GM23338 (cell line): Measurements from ENCODE around the gene MEGF8. TPM values are rescaled to one million over a fixed set of nuclear protein-coding genes. Genes with fewer than 3 reads are reported as not detected.

Source experiments
- ATAC-seq: fragments of 200-7000 bp; cut with Tn5 transposase; 3 replicates; pipeline ENCODE4 v1.9.1; 2020
- DNase-seq: peaks from one replicate; pipeline ENCODE4 v3.0.0-alpha.2; 2015; ENCODE audit warnings: low spot score
- H2AFZ ChIP-seq: fragments of 200-600 bp; sonication (generic); 2 replicates; pipeline ENCODE4 v1.8.0; 2016; ENCODE audit warnings: antibody characterized with exemption, mild to moderate bottlenecking, moderate library complexity
- H3F3A ChIP-seq: fragments of 200-600 bp; sonication (generic); replicated peaks from 2 replicates; pipeline ENCODE4 v1.8.0; 2017; ENCODE audit warnings: antibody characterized with exemption, mixed run types, low read depth
- H3K27ac ChIP-seq: fragments of 200-600 bp; sonication (generic); 2 replicates; pipeline ENCODE4 v1.6.1; 2016; ENCODE audit warnings: low read depth
- H3K27me3 ChIP-seq: fragments of 200-600 bp; sonication (generic); 2 replicates; pipeline ENCODE4 v1.8.0; 2016; ENCODE audit warnings: mild to moderate bottlenecking, mixed run types, moderate library complexity; ENCODE audit not compliant: insufficient read depth
- H3K36me3 ChIP-seq: fragments of 200-600 bp; sonication (generic); 2 replicates; pipeline ENCODE4 v1.8.0; 2016; ENCODE audit warnings: mild to moderate bottlenecking; ENCODE audit not compliant: insufficient read depth
- H3K4me1 ChIP-seq: fragments of 200-600 bp; sonication (generic); 2 replicates; pipeline ENCODE4 v1.8.0; 2016; ENCODE audit warnings: mild to moderate bottlenecking, moderate library complexity; ENCODE audit not compliant: insufficient read depth
- H3K4me2 ChIP-seq: fragments of 200-600 bp; sonication (generic); 2 replicates; pipeline ENCODE4 v1.7.1; 2017; ENCODE audit warnings: mixed run types
- H3K4me3 ChIP-seq: fragments of 200-600 bp; sonication (generic); 2 replicates; pipeline ENCODE4 v1.6.1; 2016; ENCODE audit warnings: mixed run types
- H3K79me2 ChIP-seq: fragments of 200-600 bp; sonication (generic); replicated peaks from 2 replicates; pipeline ENCODE4 v1.8.0; 2017; ENCODE audit warnings: mild to moderate bottlenecking; ENCODE audit not compliant: insufficient read depth
- H3K9me2 ChIP-seq: fragments of 200-600 bp; sonication (generic); 2 replicates; pipeline ENCODE4 v1.8.0; 2017; ENCODE audit not compliant: insufficient read depth
- H4K20me1 ChIP-seq: fragments of 200-600 bp; sonication (generic); replicated peaks from 2 replicates; pipeline ENCODE4 v1.8.0; 2017; ENCODE audit warnings: mild to moderate bottlenecking; ENCODE audit not compliant: insufficient read depth
- H3K27ac Mint-ChIP-seq: 2 replicates; pipeline ENCODE4 v1.8.0; 2020; ENCODE audit warnings: inconsistent platforms, mild to moderate bottlenecking, moderate library complexity, mixed read lengths
- H3K27me3 Mint-ChIP-seq: 3 replicates; pipeline ENCODE4 v1.8.0; 2022; ENCODE audit warnings: low read depth, mild to moderate bottlenecking, moderate library complexity, mixed read lengths, inconsistent platforms; ENCODE audit not compliant: insufficient read depth, poor library complexity
- H3K36me3 Mint-ChIP-seq: 3 replicates; pipeline ENCODE4 v1.8.0; 2021; ENCODE audit warnings: low read depth, mild to moderate bottlenecking, inconsistent platforms, moderate library complexity, mixed read lengths
- H3K4me1 Mint-ChIP-seq: 3 replicates; pipeline ENCODE4 v1.8.0; 2020; ENCODE audit warnings: mild to moderate bottlenecking, inconsistent platforms, mixed read lengths
- H3K4me3 Mint-ChIP-seq: 3 replicates; pipeline ENCODE4 v1.8.0; 2021; ENCODE audit warnings: moderate library complexity, mild to moderate bottlenecking, inconsistent platforms, mixed read lengths
- H3K9me3 Mint-ChIP-seq: 3 replicates; pipeline ENCODE4 v1.8.0; 2020; ENCODE audit warnings: moderate library complexity, mild to moderate bottlenecking, inconsistent platforms, mixed read lengths
- CREB1 ChIP-seq: fragments of 250-450 bp; sonication (Bioruptor Pico); IDR thresholded peaks from 2 replicates; pipeline ENCODE4 v1.5.0; 2020; ENCODE audit warnings: low read depth, mild to moderate bottlenecking, moderate library complexity
- CTCF ChIP-seq, 2 experiments: fragments of 200-600 bp in 1 of 2; sonication (generic) in 1 of 2; conservative IDR thresholded peaks; 2 replicates each; pipeline versions ENCODE4 v1.5.1 to v1.6.1; 2016 to 2017; ENCODE audit warnings: antibody characterized with exemption in 2 of 2, low read depth in 2 of 2, mild to moderate bottlenecking in 2 of 2, moderate library complexity in 1 of 2
- ETS1 ChIP-seq: IDR thresholded peaks from 2 replicates; pipeline ENCODE4 v1.6.1; 2016; ENCODE audit warnings: antibody characterized with exemption
- EZH2 ChIP-seq: fragments of 200-600 bp; sonication (generic); IDR thresholded peaks from one replicate; pipeline ENCODE4 v1.8.0; 2017; ENCODE audit warnings: antibody characterized with exemption, mild to moderate bottlenecking, low read depth; ENCODE audit not compliant: unreplicated experiment
- EZH2phosphoT487 ChIP-seq: fragments of 200-600 bp; sonication (generic); IDR thresholded peaks from one replicate; pipeline ENCODE4 v1.8.1; 2018; ENCODE audit warnings: antibody characterized with exemption; ENCODE audit not compliant: unreplicated experiment
- JUNB ChIP-seq: IDR thresholded peaks from one replicate; pipeline ENCODE4 v1.6.1; 2016; ENCODE audit warnings: antibody characterized with exemption; ENCODE audit not compliant: unreplicated experiment
- NANOG ChIP-seq: IDR thresholded peaks from 2 replicates; pipeline ENCODE4 v1.6.1; 2016; ENCODE audit warnings: antibody characterized with exemption, borderline replicate concordance
- POLR2AphosphoS5 ChIP-seq: IDR thresholded peaks from 2 replicates; pipeline ENCODE4 v1.6.1; 2016; ENCODE audit warnings: antibody characterized with exemption, low read depth
- REST ChIP-seq: IDR thresholded peaks from one replicate; pipeline ENCODE4 v1.6.1; 2018; ENCODE audit warnings: antibody characterized with exemption; ENCODE audit not compliant: unreplicated experiment
- STAT1 ChIP-seq: IDR thresholded peaks from one replicate; pipeline ENCODE4 v1.6.1; 2016; ENCODE audit warnings: antibody characterized with exemption; ENCODE audit not compliant: unreplicated experiment
- ZNF114 ChIP-seq: fragments of 250-450 bp; sonication (Bioruptor Pico); IDR thresholded peaks from 2 replicates; pipeline ENCODE4 v1.5.0; 2020; ENCODE audit warnings: mild to moderate bottlenecking, moderate library complexity
- ZNF331 ChIP-seq: fragments of 250-450 bp; sonication (Bioruptor Pico); IDR thresholded peaks from 2 replicates; pipeline ENCODE4 v1.5.0; 2020; ENCODE audit warnings: low read depth, mild to moderate bottlenecking, moderate library complexity
- ZNF462 ChIP-seq: fragments of 250-450 bp; sonication (Bioruptor Pico); IDR thresholded peaks from 2 replicates; pipeline ENCODE4 v1.5.0; 2020; ENCODE audit warnings: mild to moderate bottlenecking, moderate library complexity
- polyA plus RNA-seq: library from polyadenylated mRNA; unstranded; fragments of >200 nt; fragmentation: Nextera tagmentation; extraction: Ambion mirVana; gene quantifications from 2 replicates; pipeline ENCODE4 v1.2.1, GENCODE V29; 2016
- total RNA-seq: library from RNA; depleted of rRNA; stranded (reverse); fragments of >200 nt; shearing (Covaris generic); gene quantifications from 2 replicates; pipeline ENCODE4 v1.2.3, GENCODE V29; 2014

MEGF8 gene
- total and polyA plus RNA-seq, 2 experiments from 2014 or later, result 6.2 to 40.5 TPM

- no peak overlapping the region for H3K27ac Mint-ChIP-seq
- H3K36me3 ChIP-seq, result no peaks in the 10 kb centered on the region
- TF ChIP-seq REST (no peak), EZH2 (no peak), ETS1 (no peak), STAT1 (no peak), CTCF (conservative IDR thresholded peaks at IDR 0.05; ENCODE audit: low read depth in 2 of 2) (no peak), ZNF462 (CRISPR knock-in tag) (no peak), NANOG (no peak), ZNF331 (no peak), CREB1 (CRISPR knock-in tag) (no peak), JUNB (no peak), POLR2AphosphoS5 (no peak), ZNF114 (CRISPR knock-in tag) (no peak), EZH2phosphoT487 (no peak)
Observed at GRCh38 chr19:42333975-42334696, 8.7 kb downstream of the MEGF8 start.

More at GRCh38 chr19:42333975-42334696, 8.7 kb downstream of the MEGF8 start:
- H3K9me3 Mint-ChIP-seq, result no peaks in the 10 kb centered on the region
- peaks cover 4% of the 10 kb centered on the region for H3K27me3 Mint-ChIP-seq
- peaks cover 2% of the 10 kb centered on the region; the same call in 2 of the 3 replicates for H3K36me3 Mint-ChIP-seq
- H3K4me2 ChIP-seq, result no peak overlapping the region
- no peaks in the 10 kb centered on the region for H3F3A ChIP-seq
- H2AFZ ChIP-seq, result no peak overlapping the region
- ATAC-seq (no peak), DNase-seq (no peak)
- no peak overlapping the region for H3K4me3 ChIP-seq
- H3K4me1 Mint-ChIP-seq, result peaks cover 10% of the 10 kb centered on the region; the same call in 2 of the 3 replicates
- H3K9me2 ChIP-seq, result no peaks in the 10 kb centered on the region
- no peaks in the 10 kb centered on the region for H3K27me3 ChIP-seq
- no peak overlapping the region for H3K4me3 Mint-ChIP-seq
- H3K27ac ChIP-seq, result no peak overlapping the region
- H3K79me2 ChIP-seq, result 0 out of 2 replicates have a peak, but pooled peaks cover 5% of the 10 kb centered on the region
- no peaks in the 10 kb centered on the region; the same call in 1 of the 2 replicates for H3K4me1 ChIP-seq
- H4K20me1 ChIP-seq, result peaks cover 6% of the 10 kb centered on the region
